Measurements from ENCODE around the gene CEP68.
A peak's percentile ranks its signal among the peaks of the same experiment; 100 is the strongest.
"Not testable (repeated sequence)": the region's sequence is repeated elsewhere in the genome, so short reads cannot be mapped to it uniquely, and the experiment has no call there.

The CEP68 gene

DNA sequence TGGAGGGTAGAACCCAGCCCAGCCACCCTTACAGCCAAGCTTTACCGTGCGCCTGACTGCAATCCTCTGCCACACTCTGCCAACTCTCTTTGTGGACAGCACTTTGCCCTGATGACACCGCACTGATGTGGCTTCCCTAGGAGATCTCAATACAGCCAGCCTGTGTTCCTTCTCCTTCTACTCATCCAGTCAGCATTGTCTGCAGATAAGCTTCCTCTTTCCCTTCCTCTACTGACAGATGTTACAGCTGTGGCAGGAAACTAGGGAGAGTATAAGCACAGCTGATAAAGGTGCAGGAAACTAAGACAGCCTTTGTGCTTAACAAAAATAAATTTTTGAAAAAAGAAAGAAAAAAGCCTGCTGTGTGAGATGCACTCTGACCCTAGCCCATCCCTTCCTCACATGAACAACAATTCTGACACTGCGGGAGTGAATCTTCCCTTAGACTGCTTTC is 25.0 kb downstream of the CEP68 start:
- DNase-seq (ENCODE audit: low spot score): no peak

DNA sequence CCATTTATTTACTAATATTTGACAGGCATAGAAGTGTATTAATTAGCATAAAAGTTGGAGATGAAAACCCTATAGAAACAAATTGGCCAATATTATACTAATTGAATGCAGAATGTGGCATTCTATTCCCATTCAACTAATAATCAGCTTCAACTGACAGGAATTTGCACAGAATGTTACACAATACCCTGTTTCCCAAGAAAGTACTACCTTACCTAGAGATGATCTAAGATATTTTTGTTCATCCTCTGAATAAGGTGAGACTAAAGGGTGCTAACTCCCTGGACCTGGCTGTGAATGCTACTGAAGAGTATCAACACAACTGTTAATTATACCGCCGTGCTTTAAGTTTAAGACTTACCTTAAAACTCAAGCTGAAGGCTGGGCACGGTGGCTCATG is 28.9 kb downstream of the CEP68 start:
- DNase-seq (ENCODE audit: low spot score): no peak

DNA sequence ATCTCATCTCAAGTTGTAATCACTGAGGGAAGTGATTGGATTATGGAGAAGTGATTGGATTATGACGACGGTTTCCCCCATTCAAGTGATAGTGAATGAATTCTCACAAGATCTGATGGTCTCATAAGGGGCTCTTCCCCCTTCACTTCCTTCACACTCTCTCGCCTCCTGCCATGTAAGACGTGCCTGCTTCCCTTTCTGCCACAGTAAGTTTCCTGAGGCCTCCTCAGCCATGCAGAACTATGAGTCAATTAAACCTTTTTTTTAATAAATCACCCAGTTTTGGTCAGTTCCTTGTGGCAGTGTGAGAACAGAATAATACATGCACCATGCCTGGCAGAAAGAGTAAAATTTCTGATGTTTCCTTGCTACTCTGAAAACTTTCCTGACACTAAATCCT is 36.6 kb downstream of the CEP68 start:
- no peak for DNase-seq (ENCODE audit: low spot score)

DNA sequence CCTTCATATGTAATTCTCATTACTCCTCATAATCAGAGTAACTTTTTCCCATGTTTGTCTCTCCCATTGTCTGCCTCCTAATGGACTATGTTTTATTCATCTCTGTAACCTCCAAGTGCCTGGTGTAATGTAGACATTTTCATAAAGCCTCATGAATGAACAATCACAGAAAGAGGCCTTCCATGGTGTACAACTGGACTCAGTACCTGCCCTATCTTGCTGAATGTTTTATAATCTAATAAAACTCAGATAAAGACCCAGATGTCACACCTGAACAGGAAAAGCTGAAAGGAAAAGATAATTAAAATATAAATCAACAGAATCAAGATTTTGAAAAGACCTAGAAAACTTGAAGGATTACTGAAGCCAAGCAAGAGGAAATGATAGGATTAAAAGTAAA is 37.0 kb downstream of the CEP68 start:
- no peak for DNase-seq (ENCODE audit: low spot score)

DNA sequence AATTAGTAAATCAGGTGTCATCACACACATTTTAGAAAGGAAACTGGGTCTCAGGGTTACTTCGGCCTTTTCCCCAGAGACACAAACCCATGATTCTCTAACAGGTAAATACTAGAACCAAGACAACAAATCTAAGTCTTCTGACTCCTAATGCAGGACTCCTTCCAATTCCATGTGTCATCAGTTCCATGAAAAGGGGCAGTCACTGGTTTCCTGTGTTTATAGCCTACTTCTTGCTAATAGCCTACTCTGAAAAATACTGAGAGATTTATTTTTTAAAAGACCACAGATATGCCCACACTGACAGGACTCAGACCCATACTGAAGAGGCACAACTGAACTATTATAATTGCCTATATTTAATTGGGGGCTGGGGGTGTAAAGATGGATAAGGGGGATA is 40.7 kb downstream of the CEP68 start:
- DNase-seq (ENCODE audit: low spot score): no peak

DNA sequence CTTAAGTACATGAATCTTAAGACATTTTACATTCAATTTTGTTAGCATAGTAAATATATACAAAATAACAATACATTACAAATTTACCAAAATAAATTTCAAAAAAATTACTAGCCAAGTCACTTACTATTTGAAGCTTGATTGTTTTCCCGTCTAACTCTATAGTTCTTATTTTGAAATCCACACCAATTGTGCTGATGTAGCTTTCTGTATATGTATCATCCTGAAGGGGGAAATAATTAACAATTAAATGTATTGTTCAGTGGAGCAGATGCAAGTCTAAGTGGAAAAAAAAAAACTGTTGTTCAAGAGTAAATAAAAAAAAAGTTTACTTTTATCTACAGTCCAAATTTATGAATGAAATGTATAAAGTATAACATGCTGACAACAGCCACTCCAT is 41.6 kb downstream of the CEP68 start:
- no peak for DNase-seq (ENCODE audit: low spot score)

DNA sequence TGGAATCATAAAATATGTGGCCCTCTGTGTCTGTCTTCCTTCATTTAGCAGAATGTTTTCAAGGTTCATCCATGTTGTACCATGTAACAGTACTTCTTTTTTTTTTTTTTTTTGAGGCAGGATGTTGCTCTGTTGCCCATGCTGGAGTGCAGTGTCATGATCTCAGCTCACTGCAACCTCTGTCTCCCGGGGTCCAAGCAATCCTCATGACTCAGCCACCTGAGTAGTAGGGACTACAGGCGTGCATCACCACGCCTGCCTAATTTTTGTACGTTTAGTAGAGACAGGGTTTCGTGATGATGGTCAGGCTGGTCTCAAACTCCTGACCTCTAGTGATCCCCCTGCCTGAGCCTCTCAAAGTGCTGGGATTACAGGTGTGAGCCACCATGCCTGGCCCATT is 42.5 kb downstream of the CEP68 start:
- DNase-seq (ENCODE audit: low spot score): no peak

DNA sequence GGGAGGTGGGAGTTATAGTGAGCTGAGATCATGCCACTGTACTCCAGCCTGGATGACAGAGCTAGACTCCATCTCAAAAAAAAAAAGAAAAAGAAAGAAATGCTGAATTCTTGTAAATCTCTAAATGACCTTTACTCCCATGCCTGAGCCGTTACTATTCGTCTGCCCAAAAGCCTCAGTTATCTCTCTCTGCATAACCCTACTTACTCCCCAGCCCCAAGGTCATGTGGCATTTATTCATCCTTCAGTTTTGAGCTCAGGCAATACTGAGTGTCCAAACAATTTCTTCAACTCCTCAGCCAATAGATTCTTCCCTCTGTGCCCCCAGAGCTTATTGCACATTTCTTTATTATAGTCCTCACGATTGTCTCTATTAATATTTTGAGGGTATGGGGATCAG is 44.9 kb downstream of the CEP68 start:
- DNase-seq (ENCODE audit: low spot score): no peak

DNA sequence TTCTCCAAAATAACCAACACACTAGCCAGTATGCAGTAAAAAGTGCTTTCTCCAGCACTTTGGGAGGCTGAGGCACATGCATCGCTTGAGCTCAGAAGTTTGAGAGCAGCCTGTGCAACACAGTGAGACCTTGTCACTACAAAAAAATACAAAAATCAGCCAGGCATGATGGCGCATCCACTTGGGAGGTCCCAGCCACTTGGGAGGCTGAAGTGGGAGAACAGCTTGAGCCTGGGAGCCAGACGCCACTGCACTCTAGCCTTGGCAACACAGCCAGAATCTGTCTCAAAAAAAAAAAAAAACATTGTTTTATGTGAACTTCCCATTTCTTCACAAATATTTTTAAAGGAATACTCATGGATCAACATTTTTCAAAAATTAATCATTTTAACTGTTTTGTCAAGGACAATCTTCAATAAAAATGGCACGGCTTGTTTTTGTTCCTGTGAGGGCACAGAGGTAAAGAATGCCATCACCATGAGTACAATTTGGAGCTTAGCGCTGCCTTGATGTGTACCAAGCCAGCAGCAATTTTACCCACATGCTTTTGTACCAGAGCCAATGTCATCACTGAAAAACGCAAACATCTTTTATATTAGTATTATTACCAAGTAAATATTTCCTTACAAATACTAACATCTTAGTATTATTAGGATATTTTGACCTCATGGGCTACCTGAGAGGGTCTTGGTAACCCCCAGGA is 46.9 kb downstream of the CEP68 start:
- DNase-seq (ENCODE audit: low spot score): no peak

DNA sequence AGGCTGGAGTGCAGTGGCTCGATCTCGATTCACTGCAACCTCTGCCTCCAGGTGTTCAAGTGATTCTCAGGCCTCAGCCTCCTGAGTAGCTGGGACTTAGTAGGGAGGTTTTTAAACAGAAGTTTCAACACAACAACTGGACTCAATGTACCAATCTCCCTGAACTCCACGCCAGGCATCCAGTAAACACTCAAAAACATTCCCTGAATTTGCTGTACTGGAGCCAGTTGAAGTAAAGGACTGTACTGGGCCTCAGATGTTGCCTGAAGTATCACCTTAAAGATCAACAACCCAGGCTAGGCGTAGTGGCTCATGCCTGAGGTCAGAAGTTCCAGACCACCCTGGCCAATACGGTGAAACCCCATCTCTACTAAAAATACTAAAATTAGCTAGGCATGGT is 51.3 kb downstream of the CEP68 start:
- no peak for DNase-seq (ENCODE audit: low spot score)

DNA sequence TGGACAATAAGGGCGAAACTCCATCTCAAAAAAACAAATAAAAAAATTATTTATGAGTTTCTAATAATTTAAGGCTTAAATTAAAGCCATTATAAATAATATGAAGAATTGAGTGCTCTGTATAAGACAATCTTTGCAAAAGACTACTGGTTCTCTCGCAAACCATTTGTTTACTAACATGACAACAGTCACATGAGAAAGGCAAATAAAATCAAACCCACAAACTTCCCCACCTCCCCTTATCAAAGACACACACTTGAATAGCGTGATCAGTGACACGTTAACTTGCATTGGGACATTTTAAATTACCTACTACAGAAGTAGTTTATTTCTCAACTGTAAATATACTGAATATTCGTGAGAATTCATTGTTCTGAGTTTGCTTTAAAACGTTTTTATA is 52.6 kb downstream of the CEP68 start:
- no peak for DNase-seq (ENCODE audit: low spot score)

DNA sequence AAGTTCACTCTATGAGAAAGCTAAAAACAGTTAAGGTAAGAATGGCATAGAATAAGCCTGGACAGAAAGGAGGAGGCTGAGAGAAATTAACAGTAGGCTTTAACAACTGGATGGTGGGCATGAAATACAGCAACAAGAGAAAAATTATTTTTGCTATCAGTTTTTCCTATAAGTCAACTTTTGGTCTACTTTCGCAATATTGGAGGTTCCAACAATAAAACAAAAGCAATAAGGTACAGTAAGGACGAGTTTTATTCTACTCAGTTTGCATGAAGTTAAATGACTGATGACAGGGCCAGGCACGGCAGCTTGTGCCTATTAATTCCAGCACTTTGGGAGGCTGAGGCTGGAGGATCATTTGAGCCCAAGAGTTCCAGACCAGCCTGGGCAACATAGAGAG is 56.4 kb downstream of the CEP68 start:
- no peak for DNase-seq (ENCODE audit: low spot score)

DNA sequence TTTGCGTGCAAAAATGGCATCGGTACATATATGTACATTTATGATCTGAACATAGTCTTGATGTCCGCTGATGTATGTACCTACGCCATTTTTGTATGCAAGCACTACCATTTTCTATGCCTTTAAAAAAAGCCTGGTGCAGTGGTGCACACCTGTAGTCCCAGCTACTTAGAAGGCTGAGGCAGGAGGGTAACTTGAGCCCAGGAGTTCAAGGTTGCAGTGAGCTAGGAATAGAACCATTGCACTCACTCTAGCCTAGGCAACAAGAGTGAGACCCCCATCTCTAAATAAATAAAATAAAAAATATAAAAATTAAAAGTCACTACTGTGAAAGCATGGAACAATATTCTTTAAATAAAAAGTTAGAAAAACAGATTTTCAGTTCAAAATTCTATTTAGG is 57.0 kb downstream of the CEP68 start:
- no peak for DNase-seq (ENCODE audit: low spot score)

DNA sequence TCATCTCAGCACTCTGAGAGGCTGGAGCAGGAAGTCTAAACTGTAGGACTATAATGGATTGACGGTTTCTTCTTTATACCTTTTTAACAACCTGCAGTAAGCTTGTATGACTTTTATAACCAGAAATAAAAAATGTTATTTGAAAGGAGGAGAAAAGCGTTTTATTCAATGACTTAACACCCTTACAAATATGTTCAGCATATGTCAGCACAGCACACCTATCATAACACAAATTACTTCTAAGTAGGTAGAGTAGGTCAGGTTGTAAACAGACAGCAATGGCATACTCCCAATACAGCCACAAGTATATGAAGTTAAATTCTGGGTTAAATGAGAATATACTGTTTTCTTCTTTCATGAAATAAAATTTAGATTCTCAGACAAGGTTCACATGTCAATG is 57.6 kb downstream of the CEP68 start:
- DNase-seq (ENCODE audit: low spot score): no peak

DNA sequence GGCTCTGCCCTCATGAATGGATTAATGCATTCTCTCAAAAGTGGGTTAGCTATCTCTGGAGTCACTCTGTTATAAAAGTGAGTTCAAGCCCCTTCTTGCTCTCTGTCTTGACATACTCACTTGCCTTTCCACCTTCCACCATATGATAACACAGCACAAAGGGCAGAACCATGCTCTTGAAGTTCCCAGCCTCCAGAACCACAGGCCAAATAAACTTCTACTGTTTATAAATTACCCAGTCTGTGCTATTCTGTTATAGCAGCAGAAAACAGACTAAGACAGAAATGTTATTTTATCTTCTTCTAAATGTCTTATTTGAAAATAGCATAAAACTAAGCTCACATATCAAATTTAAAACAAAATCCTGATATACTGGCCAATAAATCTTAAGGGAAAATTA is 58.7 kb downstream of the CEP68 start:
- no peak for DNase-seq (ENCODE audit: low spot score)

DNA sequence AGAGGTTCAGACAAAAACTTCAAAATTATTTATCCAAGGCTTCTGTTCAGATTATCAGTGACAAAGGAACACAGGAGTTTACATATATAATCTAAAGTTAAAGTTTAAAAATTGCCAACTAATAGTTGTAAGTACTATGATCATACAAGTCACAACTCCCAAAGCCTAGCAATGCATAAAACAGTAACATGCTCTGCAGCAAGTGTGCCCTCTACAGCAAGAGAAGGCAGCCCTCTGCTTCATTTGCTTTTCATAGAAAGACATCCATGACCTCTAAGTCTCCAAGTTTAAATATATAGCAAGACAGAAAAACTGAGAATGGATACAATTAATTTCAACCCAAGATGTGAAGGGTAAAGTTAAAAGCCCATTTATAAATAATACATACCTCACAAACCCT is 60.4 kb downstream of the CEP68 start:
- no peak for DNase-seq (ENCODE audit: low spot score)

DNA sequence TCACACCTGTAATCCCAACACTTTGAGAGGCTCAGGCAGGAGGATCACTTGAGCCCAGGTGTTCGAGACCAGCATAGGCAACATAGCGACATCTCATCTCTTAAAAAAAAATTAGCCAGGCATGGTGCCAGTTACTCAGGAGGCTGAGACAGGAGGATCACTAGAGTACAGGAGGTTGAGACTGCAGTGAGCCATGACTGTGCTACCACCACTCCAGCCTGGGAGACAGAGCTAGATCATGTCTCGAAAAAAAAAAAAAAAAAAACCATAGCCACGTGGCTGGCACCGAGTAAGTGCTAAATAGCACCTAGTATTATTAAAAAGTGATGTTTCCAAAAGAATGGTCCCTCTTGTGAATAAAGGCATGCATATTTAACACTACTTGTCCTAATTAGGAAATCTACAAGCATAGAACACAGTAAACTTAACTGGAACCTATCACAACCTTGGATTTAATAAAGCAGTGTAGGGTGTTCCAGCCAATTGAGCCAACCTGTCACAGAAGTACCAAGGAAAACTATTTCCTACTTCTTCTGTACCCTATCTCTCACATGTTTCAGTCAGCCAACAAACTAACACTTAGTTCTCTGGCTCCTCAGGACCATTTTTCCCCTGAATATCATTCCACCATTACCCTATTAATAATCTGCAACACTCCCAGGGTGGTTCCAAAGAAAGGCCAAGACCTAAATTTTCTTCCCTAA is 64.9 kb downstream of the CEP68 start:
- no peak for DNase-seq (ENCODE audit: low spot score)

DNA sequence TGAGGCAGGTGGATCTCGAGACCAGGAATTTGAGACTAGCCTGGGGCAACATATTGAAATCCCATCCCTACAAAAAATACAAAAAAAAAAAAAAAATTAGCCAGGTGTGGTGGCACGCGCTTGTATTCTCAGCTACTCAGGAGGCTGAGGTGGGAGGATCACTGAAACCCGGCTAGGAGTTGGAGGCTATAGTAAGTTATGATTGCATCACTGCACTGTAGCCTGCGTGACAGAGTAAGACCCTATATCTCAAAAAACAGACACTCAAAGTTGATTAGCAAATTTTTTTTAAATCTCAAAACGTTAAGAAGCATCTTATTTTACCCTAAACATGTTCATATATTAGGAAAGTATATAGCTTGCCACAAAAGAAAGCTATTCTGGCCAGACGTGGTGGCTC is 66.1 kb downstream of the CEP68 start:
- no peak for DNase-seq (ENCODE audit: low spot score)

DNA sequence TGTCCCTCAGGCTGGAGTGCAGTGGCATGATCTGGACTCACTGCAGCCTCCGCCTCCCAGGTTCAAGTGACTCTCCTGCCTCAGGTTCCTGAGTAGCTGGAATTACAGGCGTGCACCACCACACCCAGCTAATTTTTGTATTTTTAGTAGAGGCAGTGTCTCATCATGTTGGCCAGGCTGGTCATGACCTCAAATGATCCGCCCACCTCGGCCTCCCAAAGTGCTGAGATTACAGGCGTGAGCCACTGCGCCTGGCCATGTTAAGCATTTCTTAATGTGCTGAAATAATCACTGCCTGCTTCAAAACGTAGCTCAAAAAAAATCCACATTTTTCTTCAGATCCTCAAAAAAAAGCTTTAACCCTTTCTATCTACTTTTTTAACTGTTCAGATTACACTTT is 69.2 kb downstream of the CEP68 start:
- DNase-seq (ENCODE audit: low spot score): not testable (repeated sequence)

DNA sequence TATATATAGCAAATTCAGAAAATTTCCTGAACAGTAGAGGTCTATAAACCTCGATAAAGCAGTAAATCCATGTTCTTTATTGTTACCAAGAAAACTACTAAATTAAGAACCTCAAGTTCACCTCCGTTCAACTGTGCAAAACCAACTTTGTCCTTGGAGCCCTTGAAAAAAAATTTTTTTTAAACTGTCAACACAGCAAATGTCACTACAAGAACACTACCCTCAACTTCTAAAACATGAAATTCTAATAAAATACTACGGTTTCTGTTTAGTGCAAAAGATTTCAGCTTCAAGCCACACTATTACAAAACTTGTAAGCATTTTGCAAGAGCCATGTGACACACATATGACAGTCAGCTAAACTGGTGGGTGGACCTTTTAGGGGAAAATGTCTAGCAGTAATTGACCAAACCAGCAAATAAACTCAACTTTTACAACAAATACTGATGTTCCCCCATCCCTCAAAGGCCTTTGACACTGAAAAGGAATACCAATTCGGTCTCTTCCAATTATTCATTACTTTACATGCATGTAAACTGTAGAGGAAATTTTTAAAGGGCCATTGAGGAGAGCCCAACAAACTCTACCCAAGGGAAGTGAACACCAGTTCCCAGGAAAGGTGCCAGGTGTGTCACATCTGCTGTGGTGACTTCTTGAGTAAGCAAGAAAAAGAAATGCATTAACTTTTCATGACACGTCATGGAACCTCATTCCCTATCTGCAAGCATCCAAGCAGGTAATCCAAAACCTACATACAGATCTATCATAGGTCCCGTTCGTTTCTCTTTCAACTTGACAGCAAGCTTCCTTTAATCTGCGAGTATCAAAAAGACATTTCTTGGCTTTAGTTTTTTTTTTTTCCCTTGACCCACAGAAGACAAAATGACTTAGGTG is 72.3 kb downstream of the CEP68 start:
- DNase-seq (ENCODE audit: low spot score): peak; percentile 15

DNA sequence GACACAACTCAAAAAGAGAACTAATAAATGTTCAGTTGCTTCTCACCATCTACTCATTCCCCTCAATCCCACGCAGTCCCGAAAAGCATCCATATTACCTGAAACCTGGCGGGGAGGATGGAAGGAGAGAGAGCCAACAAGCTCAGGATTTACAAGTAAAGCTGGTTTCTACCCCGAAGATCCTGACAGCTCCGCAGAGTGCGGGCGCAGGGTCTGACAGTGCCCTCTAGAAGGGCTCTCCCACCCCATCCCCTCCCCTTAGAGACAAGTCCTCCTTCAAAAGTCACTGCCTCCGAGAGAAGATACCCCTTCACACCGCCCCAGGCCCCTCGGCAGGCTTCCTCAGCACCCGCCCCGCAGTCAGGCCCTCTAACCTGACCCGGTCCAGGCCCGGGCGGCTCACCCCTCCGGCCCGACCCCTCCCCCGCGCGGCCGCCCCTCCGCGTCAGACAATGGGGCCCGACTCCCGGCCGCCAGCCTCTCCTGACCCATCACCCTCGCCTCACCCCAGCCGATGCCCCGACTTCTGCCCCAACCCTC is 73.1 kb downstream of the CEP68 start:
- peak; percentile 42 for DNase-seq (ENCODE audit: low spot score)

DNA sequence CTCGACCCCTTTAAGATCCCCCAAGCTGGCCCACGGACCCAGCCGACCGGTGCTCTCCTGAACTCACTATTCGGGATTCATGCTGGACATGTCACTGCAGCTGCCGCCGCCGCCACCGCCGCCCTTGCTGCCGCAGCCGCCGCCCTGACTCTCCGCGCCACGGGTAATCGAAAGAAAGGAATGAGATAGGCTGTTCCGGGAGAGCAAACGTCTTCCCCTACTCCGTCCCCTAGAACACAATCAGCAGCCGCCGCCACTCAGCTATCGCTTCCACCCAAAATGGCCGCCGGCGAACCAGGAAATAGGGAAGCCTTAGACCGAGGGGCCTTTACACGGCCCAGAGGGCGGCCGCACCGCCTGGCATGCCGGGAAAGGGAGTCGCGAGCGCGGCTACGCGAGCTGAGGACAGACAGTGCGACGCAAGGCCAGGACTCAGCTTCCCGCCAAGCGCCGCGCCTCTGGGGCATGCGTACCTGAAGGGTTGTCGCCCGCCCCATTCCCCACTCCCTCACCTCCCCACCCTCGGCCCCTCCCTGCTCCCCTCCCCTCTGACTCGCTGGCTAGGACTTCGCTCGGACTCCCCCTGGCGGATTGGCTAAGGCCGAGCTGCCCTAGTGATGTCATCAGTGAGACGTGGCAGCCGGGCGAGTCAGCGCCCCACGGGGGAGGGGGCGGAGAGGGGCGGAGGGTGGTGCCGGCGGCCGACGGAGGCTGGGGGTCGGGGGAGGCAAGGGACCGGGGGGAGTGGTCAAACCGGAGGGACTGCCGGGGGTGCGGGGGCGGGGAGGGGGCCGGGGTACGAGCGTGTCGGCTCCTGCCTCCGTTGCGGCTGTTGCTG is 73.8 kb downstream of the CEP68 start, which contains the start of gene RAB1A:
Gene RAB1A, minus strand, starts transcription at position 281 of the 838 bp plus-strand sequence. Its CDS starts 191 bp downstream, at position 90.
- peak; percentile 98 for DNase-seq (ENCODE audit: low spot score)
